ENCODE measurements around the gene MUC5B. TPM values are rescaled to one million over a fixed set of nuclear protein-coding genes. Genes with fewer than 3 reads are reported as not detected.

MUC5B gene
- total RNA-seq, 1 donor from 2014 or later = not detected

DNA sequence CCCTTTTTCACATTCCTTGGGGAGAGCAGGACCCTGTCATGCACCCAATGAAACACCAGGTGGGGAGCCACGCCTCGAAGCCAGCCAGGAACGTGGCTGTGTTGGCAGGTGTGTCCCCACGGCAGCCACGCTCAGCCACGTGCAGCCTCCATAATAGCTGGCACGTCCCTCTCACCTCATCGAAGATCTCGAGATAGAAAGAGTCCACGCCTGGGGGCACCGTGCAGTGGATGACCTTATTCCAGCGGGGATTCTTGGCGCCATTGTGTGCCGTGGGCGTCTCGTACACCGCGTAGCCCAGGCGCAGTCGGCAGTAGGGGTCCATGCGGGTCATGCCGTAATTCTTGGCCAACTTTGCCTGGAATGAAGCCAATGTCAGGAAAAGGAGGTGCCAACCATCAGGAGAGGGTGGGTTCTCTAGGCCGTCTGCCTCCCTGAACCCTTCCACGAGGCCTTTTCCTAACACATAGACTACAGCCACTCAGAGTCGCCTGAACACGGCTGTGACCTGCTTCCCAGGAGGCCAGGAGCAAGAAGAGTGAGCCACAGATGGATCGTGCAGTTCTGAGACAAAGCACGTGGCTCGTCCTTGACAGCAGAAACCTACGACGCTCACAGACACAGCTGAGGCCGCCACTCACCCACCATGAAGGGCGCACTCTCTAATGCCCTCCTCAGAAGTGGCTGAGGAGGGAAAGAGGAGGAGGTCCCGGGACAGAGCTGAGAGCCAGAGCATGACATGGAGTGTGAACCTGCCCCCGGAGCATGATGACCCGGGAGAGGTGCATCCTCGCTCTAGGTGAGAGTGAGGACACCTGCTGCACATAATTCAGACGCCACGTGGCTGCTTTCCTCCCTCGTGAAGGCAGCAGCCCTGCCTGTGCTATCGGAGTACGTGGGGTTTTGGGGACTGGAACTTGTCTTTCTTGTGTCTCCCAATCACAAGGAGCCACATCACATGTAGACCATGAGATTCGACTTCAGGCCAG, 67.5 kb downstream of the MUC5B start:
- no peak overlapping the region for H3K27ac Mint-ChIP-seq

DNA sequence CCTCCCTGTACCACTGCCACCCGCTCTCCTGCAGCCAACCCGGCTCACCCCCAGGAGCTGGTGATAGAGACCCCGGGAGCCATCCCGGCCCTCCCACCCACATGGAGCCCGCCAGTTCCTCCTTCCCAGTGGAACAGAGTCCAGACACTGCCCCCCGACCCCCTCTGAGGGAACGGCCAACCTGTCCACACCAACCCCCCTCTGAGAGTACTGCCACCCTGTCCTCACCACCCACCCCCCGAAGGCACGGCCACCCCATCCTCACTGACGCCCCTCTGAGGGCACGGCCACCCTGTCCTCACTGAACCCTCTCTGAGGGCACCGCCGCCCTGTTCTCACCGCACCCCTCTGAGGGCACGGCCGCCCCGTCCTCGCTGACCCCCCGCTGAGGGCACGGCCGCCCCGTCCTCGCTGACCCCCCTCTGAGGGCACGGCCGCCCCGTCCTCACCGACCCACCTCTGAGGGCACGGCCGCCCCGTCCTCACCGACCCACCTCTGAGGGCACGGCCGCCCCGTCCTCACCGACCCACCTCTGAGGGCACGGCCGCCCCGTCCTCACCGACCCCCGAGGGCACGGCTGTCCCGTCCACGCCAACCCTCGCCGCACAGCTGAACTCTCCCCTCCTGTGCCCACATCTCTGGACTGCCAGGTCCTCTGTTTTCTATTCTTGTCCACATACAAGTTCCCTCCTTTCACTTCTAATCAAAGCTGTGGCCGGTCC, 68.6 kb downstream of the MUC5B start:
- peaks cover 13% of the 10 kb centered on the region for H3K36me3 Mint-ChIP-seq
- DNase-seq (ENCODE audit: low spot score in 2 of 2, unreplicated experiment in 2 of 2) = peak in 1 of 2 experiments; percentile 8
- no peaks in the 10 kb centered on the region for H3K27me3 Mint-ChIP-seq (ENCODE audit: low read depth)
- H3K27ac Mint-ChIP-seq = no peak overlapping the region
- H3K4me1 Mint-ChIP-seq = no peaks in the 10 kb centered on the region
- no peaks in the 10 kb centered on the region for H3K9me3 Mint-ChIP-seq
- no peak overlapping the region for H3K4me3 Mint-ChIP-seq
- TF ChIP-seq, protein P1, sequence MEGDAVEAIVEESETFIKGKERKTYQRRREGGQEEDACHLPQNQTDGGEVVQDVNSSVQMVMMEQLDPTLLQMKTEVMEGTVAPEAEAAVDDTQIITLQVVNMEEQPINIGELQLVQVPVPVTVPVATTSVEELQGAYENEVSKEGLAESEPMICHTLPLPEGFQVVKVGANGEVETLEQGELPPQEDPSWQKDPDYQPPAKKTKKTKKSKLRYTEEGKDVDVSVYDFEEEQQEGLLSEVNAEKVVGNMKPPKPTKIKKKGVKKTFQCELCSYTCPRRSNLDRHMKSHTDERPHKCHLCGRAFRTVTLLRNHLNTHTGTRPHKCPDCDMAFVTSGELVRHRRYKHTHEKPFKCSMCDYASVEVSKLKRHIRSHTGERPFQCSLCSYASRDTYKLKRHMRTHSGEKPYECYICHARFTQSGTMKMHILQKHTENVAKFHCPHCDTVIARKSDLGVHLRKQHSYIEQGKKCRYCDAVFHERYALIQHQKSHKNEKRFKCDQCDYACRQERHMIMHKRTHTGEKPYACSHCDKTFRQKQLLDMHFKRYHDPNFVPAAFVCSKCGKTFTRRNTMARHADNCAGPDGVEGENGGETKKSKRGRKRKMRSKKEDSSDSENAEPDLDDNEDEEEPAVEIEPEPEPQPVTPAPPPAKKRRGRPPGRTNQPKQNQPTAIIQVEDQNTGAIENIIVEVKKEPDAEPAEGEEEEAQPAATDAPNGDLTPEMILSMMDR (IDR thresholded peaks at IDR 0.05; ENCODE audit: unreplicated experiment) = no peak

More for the DNA sequence above, 67.5 kb downstream of the MUC5B start:
- TF ChIP-seq, protein P1 (IDR thresholded peaks at IDR 0.05; ENCODE audit: unreplicated experiment) = no peak
- peaks cover 17% of the 10 kb centered on the region for H3K36me3 Mint-ChIP-seq
- peak in 1 of 2 experiments; percentile 16 for DNase-seq (ENCODE audit: low spot score in 2 of 2, unreplicated experiment in 2 of 2)
- no peak overlapping the region for H3K4me3 Mint-ChIP-seq
- H3K4me1 Mint-ChIP-seq = no peaks in the 10 kb centered on the region
- H3K9me3 Mint-ChIP-seq = no peaks in the 10 kb centered on the region
- H3K27me3 Mint-ChIP-seq (ENCODE audit: low read depth) = no peaks in the 10 kb centered on the region

DNA sequence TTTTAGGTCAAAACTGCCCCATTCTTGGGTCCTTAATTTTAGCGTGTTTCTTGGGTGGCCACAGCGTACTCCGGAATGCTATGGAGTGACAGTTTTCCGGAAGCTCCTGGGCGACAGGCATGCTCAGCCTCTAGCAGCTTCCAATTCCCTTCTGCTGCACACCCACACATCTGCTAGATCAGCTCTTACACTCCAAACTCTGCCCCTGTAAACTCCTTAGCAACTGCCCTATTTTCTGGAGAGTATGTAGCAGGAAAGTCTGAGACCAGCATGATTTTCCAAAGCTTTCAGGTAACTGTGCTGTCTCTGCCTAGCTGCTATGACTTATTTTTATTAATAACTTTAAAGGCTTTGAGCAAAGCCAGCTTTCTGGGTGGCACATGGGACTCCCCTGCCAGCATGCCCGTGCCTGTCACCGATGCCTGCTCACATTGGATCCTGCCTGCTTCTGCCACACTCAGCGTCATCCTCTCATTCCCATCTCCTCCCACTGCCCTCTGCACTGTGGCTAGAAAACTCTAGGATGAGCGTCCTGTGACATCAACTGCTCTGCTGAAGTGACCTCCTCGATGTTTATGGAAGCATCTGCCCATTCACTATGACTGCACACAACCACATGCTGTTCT, 69.3 kb downstream of the MUC5B start:
- TF ChIP-seq, protein P1 (IDR thresholded peaks at IDR 0.05; ENCODE audit: unreplicated experiment) = no peak
- H3K4me1 Mint-ChIP-seq = no peaks in the 10 kb centered on the region
- H3K36me3 Mint-ChIP-seq = peaks cover 7% of the 10 kb centered on the region
- no peak for DNase-seq (ENCODE audit: low spot score in 2 of 2, unreplicated experiment in 2 of 2)
- no peaks in the 10 kb centered on the region for H3K9me3 Mint-ChIP-seq
- H3K27me3 Mint-ChIP-seq (ENCODE audit: low read depth) = no peaks in the 10 kb centered on the region
- no peak overlapping the region for H3K27ac Mint-ChIP-seq
- H3K4me3 Mint-ChIP-seq = no peak overlapping the region

DNA sequence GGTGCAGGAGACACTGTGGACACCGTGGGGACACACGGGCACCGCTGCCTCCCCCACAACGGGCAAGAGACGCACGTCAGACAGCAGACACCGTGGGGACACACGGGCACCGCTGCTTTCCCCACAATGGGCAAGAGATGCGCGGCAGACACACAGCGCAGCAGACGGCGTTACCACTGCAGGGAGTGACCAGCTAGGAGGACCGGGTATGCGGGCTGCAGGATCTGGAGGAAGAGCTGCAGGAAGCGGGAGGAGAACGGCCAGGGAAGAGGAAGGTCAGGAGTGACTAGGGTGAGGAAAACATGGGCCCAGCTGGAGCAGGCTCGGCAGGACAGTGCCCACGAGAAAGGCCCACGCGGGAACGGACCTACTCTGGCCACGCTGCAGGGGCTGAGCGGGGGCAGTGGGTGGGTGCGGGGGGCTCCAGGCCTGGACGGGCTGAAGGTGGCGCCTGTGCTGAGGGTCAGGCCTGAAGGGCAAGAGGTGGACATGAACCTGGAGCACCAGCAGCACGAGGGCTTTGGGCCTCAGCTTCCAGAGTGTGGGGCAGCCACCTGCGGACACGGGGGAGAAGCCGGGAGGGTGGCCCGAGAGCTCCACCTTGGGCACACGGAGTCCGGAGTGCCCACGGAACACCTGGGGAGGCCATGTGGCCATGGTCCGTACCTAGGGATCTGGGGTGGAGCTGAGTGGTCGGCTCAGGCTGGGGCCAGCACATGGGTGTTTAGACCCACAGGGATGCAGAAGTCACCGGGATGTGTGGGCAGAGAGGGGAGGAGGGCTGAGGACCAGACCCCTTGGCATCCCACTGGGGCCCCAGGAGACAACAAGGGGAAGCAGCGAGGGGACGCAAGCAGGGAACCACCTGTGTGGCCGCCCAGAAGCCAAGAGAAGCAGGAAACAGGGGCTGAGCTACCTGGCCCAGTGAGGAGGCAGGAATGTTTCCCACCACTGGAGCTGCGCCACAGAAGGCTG, 70.1 kb downstream of the MUC5B start:
- peaks cover 5% of the 10 kb centered on the region for H3K36me3 Mint-ChIP-seq
- no peak overlapping the region for H3K27ac Mint-ChIP-seq
- no peaks in the 10 kb centered on the region for H3K27me3 Mint-ChIP-seq (ENCODE audit: low read depth)
- H3K9me3 Mint-ChIP-seq = no peaks in the 10 kb centered on the region
- H3K4me1 Mint-ChIP-seq = no peaks in the 10 kb centered on the region
- H3K4me3 Mint-ChIP-seq = no peak overlapping the region
- peak in 1 of 2 experiments; percentile 16 for DNase-seq (ENCODE audit: low spot score in 2 of 2, unreplicated experiment in 2 of 2)
- TF ChIP-seq, protein P1 (IDR thresholded peaks at IDR 0.05; ENCODE audit: unreplicated experiment) = no peak

Data from mesothelial cell of epicardium (in vitro differentiated cells).